ENCODE results near the gene LDHD.

LDHD gene

GRCh38 chr16:75106351-75107274, 10.0 kb downstream of the LDHD start:
- peaks cover 75% of the 10 kb centered on the region for H3K4me1 ChIP-seq (ENCODE audit: control insufficient read depth, insufficient read depth, low read length)
- H3K27me3 ChIP-seq (ENCODE audit: control insufficient read depth in 1 of 2, insufficient read depth in 2 of 2, low read length in 2 of 2) = no peaks in the 10 kb centered on the region
- peak overlapping the region; percentile 97 for H3K27ac ChIP-seq (ENCODE audit: low read length)
- H3K36me3 ChIP-seq (ENCODE audit: control insufficient read depth in 2 of 2, insufficient read depth in 2 of 2, low read length in 2 of 2) = no peaks in the 10 kb centered on the region
- H3K9ac ChIP-seq (ENCODE audit: low read length in 2 of 2) = peak overlapping the region in 1 of 2 donors; percentile 39
- H3K9me3 ChIP-seq (ENCODE audit: control insufficient read depth in 2 of 2, low read length in 2 of 2) = no peaks in the 10 kb centered on the region
- peak overlapping the region in 1 of 2 donors; percentile 58 for H3K4me3 ChIP-seq (ENCODE audit: low read length in 2 of 2)

- Histone ChIP-seq H3K27ac (ENCODE audit: low read length) (peak overlapping the region; percentile 97), H3K27me3 (ENCODE audit: control insufficient read depth in 1 of 2, insufficient read depth in 2 of 2, low read length in 2 of 2) (no peaks in the 10 kb centered on the region), H3K9me3 (ENCODE audit: control insufficient read depth in 2 of 2, low read length in 2 of 2) (no peaks in the 10 kb centered on the region), H3K4me3 (ENCODE audit: low read length in 2 of 2) (peak overlapping the region; percentile 23 to 58), H3K9ac (ENCODE audit: low read length in 2 of 2) (peak overlapping the region; percentile 58 to 69), H3K36me3 (ENCODE audit: control insufficient read depth in 2 of 2, insufficient read depth in 2 of 2, low read length in 2 of 2) (no peaks in the 10 kb centered on the region), H3K4me1 (ENCODE audit: control insufficient read depth, insufficient read depth, low read length) (peaks cover 64% of the 10 kb centered on the region)
Measured at GRCh38 chr16:75105306-75106061, 11.1 kb downstream of the LDHD start.

- peak overlapping the region; percentile 97 for H3K27ac ChIP-seq (ENCODE audit: low read length)
- peaks cover 62% of the 10 kb centered on the region for H3K4me1 ChIP-seq (ENCODE audit: control insufficient read depth, insufficient read depth, low read length)
- H3K4me3 ChIP-seq (ENCODE audit: low read length in 2 of 2) = peak overlapping the region in 1 of 2 donors; percentile 8
- H3K27me3 ChIP-seq (ENCODE audit: control insufficient read depth in 1 of 2, insufficient read depth in 2 of 2, low read length in 2 of 2) = no peaks in the 10 kb centered on the region
- peak overlapping the region; percentile 58 to 69 for H3K9ac ChIP-seq (ENCODE audit: low read length in 2 of 2)
- H3K9me3 ChIP-seq (ENCODE audit: control insufficient read depth in 2 of 2, low read length in 2 of 2) = no peaks in the 10 kb centered on the region
- no peaks in the 10 kb centered on the region for H3K36me3 ChIP-seq (ENCODE audit: control insufficient read depth in 2 of 2, insufficient read depth in 2 of 2, low read length in 2 of 2)
Measured at GRCh38 chr16:75104836-75105235, 11.7 kb downstream of the LDHD start.

DNA sequence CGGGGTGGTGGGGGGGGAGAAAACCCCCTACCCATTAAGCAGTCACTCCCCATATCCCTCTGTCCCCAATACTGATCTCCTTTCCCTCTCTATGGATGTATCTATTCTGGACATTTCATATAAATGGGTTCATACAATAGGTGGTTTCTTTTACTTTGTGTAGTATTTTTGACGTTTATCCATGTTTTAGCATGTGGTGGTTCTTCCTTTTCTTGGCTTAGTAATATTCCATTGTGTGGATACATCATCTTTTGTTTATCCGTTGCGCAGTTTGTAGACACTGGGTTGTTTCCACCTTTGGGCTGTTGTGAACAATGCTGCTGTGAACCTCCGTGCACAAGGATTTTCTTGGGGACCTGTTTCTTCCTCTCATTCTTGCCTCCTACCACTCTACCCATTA, 12.6 kb downstream of the LDHD start:
- Histone ChIP-seq H3K4me3 (ENCODE audit: low read length in 2 of 2) (no peak overlapping the region), H3K9ac (ENCODE audit: low read length in 2 of 2) (no peak overlapping the region), H3K27ac (ENCODE audit: low read length) (peak overlapping the region; percentile 97), H3K9me3 (ENCODE audit: control insufficient read depth in 2 of 2, low read length in 2 of 2) (no peaks in the 10 kb centered on the region), H3K36me3 (ENCODE audit: control insufficient read depth in 2 of 2, insufficient read depth in 2 of 2, low read length in 2 of 2) (no peaks in the 10 kb centered on the region), H3K27me3 (ENCODE audit: control insufficient read depth in 1 of 2, insufficient read depth in 2 of 2, low read length in 2 of 2) (no peaks in the 10 kb centered on the region), H3K4me1 (ENCODE audit: control insufficient read depth, insufficient read depth, low read length) (peaks cover 62% of the 10 kb centered on the region)

GRCh38 chr16:75102595-75102994, 14.0 kb downstream of the LDHD start:
- no peaks in the 10 kb centered on the region for H3K9me3 ChIP-seq (ENCODE audit: control insufficient read depth in 2 of 2, low read length in 2 of 2)
- H3K4me3 ChIP-seq (ENCODE audit: low read length in 2 of 2) = no peak overlapping the region
- H3K4me1 ChIP-seq (ENCODE audit: control insufficient read depth, insufficient read depth, low read length) = peaks cover 63% of the 10 kb centered on the region
- H3K36me3 ChIP-seq (ENCODE audit: control insufficient read depth in 2 of 2, insufficient read depth in 2 of 2, low read length in 2 of 2) = no peaks in the 10 kb centered on the region
- H3K9ac ChIP-seq (ENCODE audit: low read length in 2 of 2) = no peak overlapping the region
- no peaks in the 10 kb centered on the region for H3K27me3 ChIP-seq (ENCODE audit: control insufficient read depth in 1 of 2, insufficient read depth in 2 of 2, low read length in 2 of 2)
- no peak overlapping the region for H3K27ac ChIP-seq (ENCODE audit: low read length)

DNA sequence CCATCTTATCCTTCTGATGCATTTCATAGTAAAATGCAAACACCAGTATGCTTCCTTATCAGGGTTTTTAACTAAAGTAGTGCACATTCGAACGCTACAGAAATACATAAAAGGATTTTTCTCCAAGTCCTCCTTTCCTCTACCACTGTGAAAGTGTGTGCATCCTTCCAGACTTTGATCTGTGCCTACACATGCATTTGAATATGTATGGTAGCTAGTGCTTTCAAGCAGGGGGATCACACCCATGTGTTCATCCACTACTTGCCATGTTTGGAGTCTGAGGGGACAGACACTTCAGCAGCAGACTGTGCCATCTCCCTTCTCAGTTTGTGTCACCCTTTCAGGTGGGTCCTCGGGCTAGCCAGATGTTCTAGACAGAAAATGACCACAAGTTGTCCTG, 14.9 kb downstream of the LDHD start:
- Histone ChIP-seq H3K27ac (ENCODE audit: low read length) (no peak overlapping the region), H3K4me1 (ENCODE audit: control insufficient read depth, insufficient read depth, low read length) (peaks cover 63% of the 10 kb centered on the region), H3K9ac (ENCODE audit: low read length in 2 of 2) (no peak overlapping the region), H3K9me3 (ENCODE audit: control insufficient read depth in 2 of 2, low read length in 2 of 2) (no peaks in the 10 kb centered on the region), H3K36me3 (ENCODE audit: control insufficient read depth in 2 of 2, insufficient read depth in 2 of 2, low read length in 2 of 2) (no peaks in the 10 kb centered on the region), H3K27me3 (ENCODE audit: control insufficient read depth in 1 of 2, insufficient read depth in 2 of 2, low read length in 2 of 2) (no peaks in the 10 kb centered on the region), H3K4me3 (ENCODE audit: low read length in 2 of 2) (no peak overlapping the region)

DNA sequence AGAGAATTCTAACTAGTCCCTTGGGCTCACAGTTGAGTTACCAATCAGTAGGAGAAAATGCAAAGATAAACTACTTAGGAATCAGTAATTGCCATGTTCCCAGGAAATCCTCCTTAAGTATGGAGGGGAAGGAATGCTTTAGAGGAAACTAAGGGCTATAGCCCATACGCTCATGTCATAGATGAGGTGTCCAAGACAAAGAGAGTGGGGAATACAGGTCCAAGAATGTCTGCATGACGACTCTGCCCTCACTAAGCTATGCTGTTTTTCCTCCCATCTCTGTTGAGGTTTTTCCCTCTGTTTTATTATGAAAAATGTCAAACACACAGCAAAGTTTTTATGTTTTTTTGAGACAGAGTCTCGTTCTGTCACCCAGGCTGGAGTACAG, 16.0 kb downstream of the LDHD start:
- H3K4me3 ChIP-seq (ENCODE audit: low read length in 2 of 2) = no peak overlapping the region
- H3K27me3 ChIP-seq (ENCODE audit: control insufficient read depth in 1 of 2, insufficient read depth in 2 of 2, low read length in 2 of 2) = no peaks in the 10 kb centered on the region
- peaks cover 54% of the 10 kb centered on the region for H3K4me1 ChIP-seq (ENCODE audit: control insufficient read depth, insufficient read depth, low read length)
- no peaks in the 10 kb centered on the region for H3K9me3 ChIP-seq (ENCODE audit: control insufficient read depth in 2 of 2, low read length in 2 of 2)
- H3K27ac ChIP-seq (ENCODE audit: low read length) = no peak overlapping the region
- no peak overlapping the region for H3K9ac ChIP-seq (ENCODE audit: low read length in 2 of 2)
- H3K36me3 ChIP-seq (ENCODE audit: control insufficient read depth in 2 of 2, insufficient read depth in 2 of 2, low read length in 2 of 2) = peaks cover 0 to 1% of the 10 kb centered on the region in 2 donors

GRCh38 chr16:75099738-75100602, 16.6 kb downstream of the LDHD start:
- Histone ChIP-seq H3K36me3 (ENCODE audit: control insufficient read depth in 2 of 2, insufficient read depth in 2 of 2, low read length in 2 of 2) (peaks cover 0 to 4% of the 10 kb centered on the region in 2 donors), H3K27ac (ENCODE audit: low read length) (peak overlapping the region; percentile 46), H3K9me3 (ENCODE audit: control insufficient read depth in 2 of 2, low read length in 2 of 2) (no peaks in the 10 kb centered on the region), H3K9ac (ENCODE audit: low read length in 2 of 2) (no peak overlapping the region), H3K4me3 (ENCODE audit: low read length in 2 of 2) (no peak overlapping the region), H3K4me1 (ENCODE audit: control insufficient read depth, insufficient read depth, low read length) (peaks cover 48% of the 10 kb centered on the region), H3K27me3 (ENCODE audit: control insufficient read depth in 1 of 2, insufficient read depth in 2 of 2, low read length in 2 of 2) (no peaks in the 10 kb centered on the region)

DNA sequence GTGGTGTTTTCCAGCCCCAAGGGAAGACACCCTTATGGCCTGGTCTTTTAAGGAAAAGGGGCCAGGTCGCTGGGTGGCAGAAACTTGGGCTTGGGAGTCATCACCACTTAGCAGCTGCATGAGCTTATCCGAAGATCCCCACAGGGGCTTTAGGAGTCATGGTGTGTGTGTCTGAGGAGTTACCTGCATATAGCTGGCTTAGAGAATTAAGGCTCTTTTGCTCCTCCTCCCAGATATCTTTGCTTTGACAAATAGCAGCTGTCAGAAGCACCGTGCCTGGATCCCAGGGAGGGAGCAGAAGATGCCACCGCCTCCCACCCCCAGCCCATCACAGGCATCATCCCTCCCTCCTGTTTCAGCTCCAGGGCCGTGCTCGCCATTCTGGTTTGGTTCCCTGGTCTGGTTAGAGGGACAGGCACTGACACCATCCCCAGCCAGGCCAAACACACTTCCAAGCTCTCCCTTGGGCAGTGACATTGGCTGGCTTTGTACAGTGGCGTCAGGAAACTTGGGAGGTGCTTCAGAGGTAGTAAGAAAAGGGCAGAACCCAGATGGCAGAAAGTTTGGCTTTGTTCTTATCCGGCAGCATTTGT, 17.4 kb downstream of the LDHD start:
- Histone ChIP-seq H3K4me1 (ENCODE audit: control insufficient read depth, insufficient read depth, low read length) (peaks cover 40% of the 10 kb centered on the region), H3K4me3 (ENCODE audit: low read length in 2 of 2) (no peak overlapping the region), H3K9me3 (ENCODE audit: control insufficient read depth in 2 of 2, low read length in 2 of 2) (no peaks in the 10 kb centered on the region), H3K27ac (ENCODE audit: low read length) (peak overlapping the region; percentile 46), H3K36me3 (ENCODE audit: control insufficient read depth in 2 of 2, insufficient read depth in 2 of 2, low read length in 2 of 2) (peaks cover 6 to 7% of the 10 kb centered on the region in 2 donors), H3K27me3 (ENCODE audit: control insufficient read depth in 1 of 2, insufficient read depth in 2 of 2, low read length in 2 of 2) (no peaks in the 10 kb centered on the region), H3K9ac (ENCODE audit: low read length in 2 of 2) (no peak overlapping the region)
